ENCODE measurements around the gene NDUFA5. TPM values are rescaled to one million over a fixed set of nuclear protein-coding genes. Genes with fewer than 3 reads are reported as not detected.

The NDUFA5 gene
- total RNA-seq: 322 TPM
- long read RNA-seq, full-length matches to known transcripts: 734 of 764 reads
- long read RNA-seq, partial matches to known transcripts: 15 of 764 reads
- long read RNA-seq, other reads (novel, unspliced or antisense): 15 of 764 reads

GRCh38 chr7:123557398-123558288, at the start of gene NDUFA5:
Gene NDUFA5 (minus strand): TSS chr7:123557818. CDS start chr7:123557795, 23 bp downstream.
- peak; percentile 99 for ATAC-seq (ENCODE audit: poor library complexity)
- DNase-seq: peak; percentile 96
- intact Hi-C loops (cut with DNase I): no loop called here

- DNase-seq (no peak), ATAC-seq (ENCODE audit: poor library complexity) (no peak)
- intact Hi-C loops (cut with DNase I): no loop called here
Observed at GRCh38 chr7:123604739-123605138, 47.1 kb upstream of the NDUFA5 start.

- intact Hi-C loops (cut with DNase I): no loop called here
- ATAC-seq (ENCODE audit: poor library complexity): peak; percentile 49
- DNase-seq: no peak
Observed at GRCh38 chr7:123602648-123603047, 45.0 kb upstream of the NDUFA5 start.

GRCh38 chr7:123601530-123601929, 43.9 kb upstream of the NDUFA5 start, which contains the start of gene ASB15:
Gene ASB15 (plus strand): TSS chr7:123601821. CDS start chr7:123614503, 12,682 bp downstream.
- intact Hi-C loops (cut with DNase I): no loop called here
- DNase-seq (no peak), ATAC-seq (ENCODE audit: poor library complexity) (peak; percentile 88)

GRCh38 chr7:123600876-123601275, 43.3 kb upstream of the NDUFA5 start:
- intact Hi-C loops (cut with DNase I): no loop called here
- peak; percentile 46 for ATAC-seq (ENCODE audit: poor library complexity)
- no peak for DNase-seq

GRCh38 chr7:123599766-123600165, 42.1 kb upstream of the NDUFA5 start:
- intact Hi-C loops (cut with DNase I): no loop called here
- no peak for DNase-seq
- peak; percentile 32 for ATAC-seq (ENCODE audit: poor library complexity)

GRCh38 chr7:123598657-123599056, 41.0 kb upstream of the NDUFA5 start:
- intact Hi-C loops (cut with DNase I): no loop called here
- ATAC-seq (ENCODE audit: poor library complexity) (peak; percentile 26), DNase-seq (no peak)

- no peak for ATAC-seq (ENCODE audit: poor library complexity)
- no peak for DNase-seq
- intact Hi-C loops (cut with DNase I): no loop called here
Observed at GRCh38 chr7:123594813-123595241, 37.2 kb upstream of the NDUFA5 start.

GRCh38 chr7:123588376-123588775, 30.8 kb upstream of the NDUFA5 start:
- DNase-seq (no peak), ATAC-seq (ENCODE audit: poor library complexity) (no peak)
- intact Hi-C loops (cut with DNase I): loop anchor here (10.0 kb wide), 1 partner anchor 276 kb away; no protein-coding TSS in a partner anchor

GRCh38 chr7:123583821-123584220, 26.2 kb upstream of the NDUFA5 start:
- intact Hi-C loops (cut with DNase I): loop anchor here (10.0 kb wide), 1 partner anchor 281 kb away; no protein-coding TSS in a partner anchor
- ATAC-seq (ENCODE audit: poor library complexity): no peak
- DNase-seq: no peak

GRCh38 chr7:123581162-123581459, 23.5 kb upstream of the NDUFA5 start:
- no peak for DNase-seq
- no peak for ATAC-seq (ENCODE audit: poor library complexity)
- intact Hi-C loops (cut with DNase I): loop anchor here (10.0 kb wide), 1 partner anchor 284 kb away; no protein-coding TSS in a partner anchor

- DNase-seq (no peak), ATAC-seq (ENCODE audit: poor library complexity) (peak; percentile 84)
- intact Hi-C loops (cut with DNase I): loop anchor here (10.0 kb wide), 1 partner anchor 284 kb away; no protein-coding TSS in a partner anchor
Observed at GRCh38 chr7:123580406-123581161, 23.0 kb upstream of the NDUFA5 start.

GRCh38 chr7:123579416-123579815, 21.8 kb upstream of the NDUFA5 start:
- ATAC-seq (ENCODE audit: poor library complexity): no peak
- no peak for DNase-seq
- intact Hi-C loops (cut with DNase I): no loop called here

- ATAC-seq (ENCODE audit: poor library complexity) (no peak), DNase-seq (no peak)
- intact Hi-C loops (cut with DNase I): no loop called here
Observed at GRCh38 chr7:123573896-123574467, 16.4 kb upstream of the NDUFA5 start.

GRCh38 chr7:123573341-123573740, 15.7 kb upstream of the NDUFA5 start:
- ATAC-seq (ENCODE audit: poor library complexity) (no peak), DNase-seq (no peak)
- intact Hi-C loops (cut with DNase I): no loop called here

GRCh38 chr7:123571684-123572083, 14.1 kb upstream of the NDUFA5 start:
- no peak for ATAC-seq (ENCODE audit: poor library complexity)
- no peak for DNase-seq
- intact Hi-C loops (cut with DNase I): no loop called here

- ATAC-seq (ENCODE audit: poor library complexity) (no peak), DNase-seq (no peak)
- intact Hi-C loops (cut with DNase I): no loop called here
Observed at GRCh38 chr7:123571187-123571586, 13.6 kb upstream of the NDUFA5 start.

GRCh38 chr7:123570390-123571182, 13.0 kb upstream of the NDUFA5 start:
- DNase-seq: no peak
- ATAC-seq (ENCODE audit: poor library complexity): no peak
- intact Hi-C loops (cut with DNase I): no loop called here
